ENCODE results near the gene FRMD4A. TPM values are rescaled to one million over a fixed set of nuclear protein-coding genes. Genes with fewer than 3 reads are reported as not detected.

The FRMD4A gene
- total RNA-seq, 1 experiment from 2014 or later, result 19.6 TPM

DNA sequence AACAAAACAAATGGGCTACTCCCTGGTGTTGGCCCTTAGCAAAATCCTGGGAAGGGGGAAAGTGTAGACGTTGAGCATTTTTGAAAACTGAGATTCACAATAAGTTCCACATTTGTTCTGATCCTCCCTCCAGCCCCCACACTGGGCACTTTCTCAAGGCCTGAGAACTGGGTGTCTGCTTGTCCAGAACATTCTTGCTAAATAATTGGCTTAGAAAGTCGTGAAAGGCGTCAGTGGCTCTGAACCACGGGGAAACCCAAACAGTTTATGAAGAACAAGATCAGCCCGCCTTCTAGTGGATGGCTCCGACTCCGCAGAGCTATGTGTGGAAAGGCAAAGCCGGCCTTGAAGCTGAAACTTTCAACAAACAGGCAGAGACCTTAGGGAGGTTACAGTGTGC is 373.9 kb downstream of the FRMD4A start:
- no CpG with 5 or more reads among the region's 8 CpGs for WGBS (ENCODE audit: extremely low coverage, insufficient read length, low lambda C conversion rate)
- Mint-ChIP-seq H3K9me3 (peaks cover 4 to 7% of the 10 kb centered on the region in 2 experiments; a peak in 3 of 5 replicates), H3K36me3 (ENCODE audit: insufficient read depth in 1 of 3, low read depth in 3 of 3) (peaks cover 0 to 11% (median 3%) of the 10 kb centered on the region in 3 experiments; a peak in 4 of 7 replicates), H3K27me3 (ENCODE audit: low read depth) (no peaks in the 10 kb centered on the region), H3K4me1 (peaks cover 12 to 33% of the 10 kb centered on the region in 2 experiments), H3K27ac (peak overlapping the region in 1 of 3 experiments; percentile 65; a peak in 1 of 7 replicates), H3K4me3 (no peak overlapping the region)
- Histone ChIP-seq H2BK120ac (ENCODE audit: low read depth, low read length, poor library complexity, severe bottlenecking) (no peak overlapping the region), H3K79me2 (ENCODE audit: insufficient read depth, low read length) (no peaks in the 10 kb centered on the region), H3K27me3 (ENCODE audit: insufficient read depth, low read length) (no peaks in the 10 kb centered on the region), H3K56ac (ENCODE audit: insufficient read length, low read depth, low read length) (no peak overlapping the region), H3K4me1 (ENCODE audit: insufficient read depth, low read length) (peaks cover 4% of the 10 kb centered on the region; the same call in 1 of the 2 replicates), H4K5ac (ENCODE audit: insufficient read length, low read depth, low read length) (no peak overlapping the region), H3K9me3 (ENCODE audit: control insufficient read depth, low read depth, low read length) (no peaks in the 10 kb centered on the region), H3K14ac (ENCODE audit: insufficient read depth, low read length) (no peak overlapping the region), H2BK12ac (ENCODE audit: insufficient read length, low read depth, low read length) (no peak overlapping the region), H3K23ac (ENCODE audit: insufficient read length, low read depth, low read length) (no peak overlapping the region), H3T11ph (ENCODE audit: low read length) (no peak overlapping the region), H2AK5ac (ENCODE audit: insufficient read length, low read length) (no peak overlapping the region), H4K8ac (replicated peaks; ENCODE audit: insufficient read length, low read depth, low read length) (no peak overlapping the region), H2BK20ac (ENCODE audit: low read depth, low read length, poor library complexity, severe bottlenecking) (no peak overlapping the region), H3K4me2 (ENCODE audit: insufficient read depth, insufficient read length, low read length) (no peak overlapping the region), H2BK15ac (ENCODE audit: low read depth, low read length) (no peak overlapping the region), H4K91ac (ENCODE audit: insufficient read length, low read depth, low read length) (no peak overlapping the region), H3K9ac (ENCODE audit: extremely low read depth, insufficient read length, low read length) (no peak overlapping the region), H3K18ac (ENCODE audit: insufficient read length, low read depth, low read length) (no peak overlapping the region), H2BK5ac (ENCODE audit: insufficient read length, low read length) (no peak overlapping the region), H4K20me1 (ENCODE audit: control insufficient read depth, insufficient read depth, insufficient read length) (no peaks in the 10 kb centered on the region), H3K4ac (ENCODE audit: low read depth, low read length) (no peak overlapping the region), H3K23me2 (ENCODE audit: insufficient read length, low read depth, low read length, poor library complexity, severe bottlenecking) (no peaks in the 10 kb centered on the region), H3K79me1 (ENCODE audit: insufficient read depth, low read depth, low read length, poor library complexity, severe bottlenecking) (no peaks in the 10 kb centered on the region), H3K27ac (ENCODE audit: insufficient read length, low read depth, low read length) (no peak overlapping the region), H2AFZ (ENCODE audit: low read length) (no peak overlapping the region)
- no peak for DNase-seq
- TF ChIP-seq, protein P1, sequence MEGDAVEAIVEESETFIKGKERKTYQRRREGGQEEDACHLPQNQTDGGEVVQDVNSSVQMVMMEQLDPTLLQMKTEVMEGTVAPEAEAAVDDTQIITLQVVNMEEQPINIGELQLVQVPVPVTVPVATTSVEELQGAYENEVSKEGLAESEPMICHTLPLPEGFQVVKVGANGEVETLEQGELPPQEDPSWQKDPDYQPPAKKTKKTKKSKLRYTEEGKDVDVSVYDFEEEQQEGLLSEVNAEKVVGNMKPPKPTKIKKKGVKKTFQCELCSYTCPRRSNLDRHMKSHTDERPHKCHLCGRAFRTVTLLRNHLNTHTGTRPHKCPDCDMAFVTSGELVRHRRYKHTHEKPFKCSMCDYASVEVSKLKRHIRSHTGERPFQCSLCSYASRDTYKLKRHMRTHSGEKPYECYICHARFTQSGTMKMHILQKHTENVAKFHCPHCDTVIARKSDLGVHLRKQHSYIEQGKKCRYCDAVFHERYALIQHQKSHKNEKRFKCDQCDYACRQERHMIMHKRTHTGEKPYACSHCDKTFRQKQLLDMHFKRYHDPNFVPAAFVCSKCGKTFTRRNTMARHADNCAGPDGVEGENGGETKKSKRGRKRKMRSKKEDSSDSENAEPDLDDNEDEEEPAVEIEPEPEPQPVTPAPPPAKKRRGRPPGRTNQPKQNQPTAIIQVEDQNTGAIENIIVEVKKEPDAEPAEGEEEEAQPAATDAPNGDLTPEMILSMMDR (conservative IDR thresholded peaks at IDR 0.05), result no peak; the same call in 2 of the 3 replicates

Data from H9 (cell line).